ENCODE data around the gene AP1S3. TPM values are rescaled to one million over a fixed set of nuclear protein-coding genes. Genes with fewer than 3 reads are reported as not detected.

AP1S3 gene
- total RNA-seq, 1 experiment from 2014 or later = 43.9 TPM

DNA sequence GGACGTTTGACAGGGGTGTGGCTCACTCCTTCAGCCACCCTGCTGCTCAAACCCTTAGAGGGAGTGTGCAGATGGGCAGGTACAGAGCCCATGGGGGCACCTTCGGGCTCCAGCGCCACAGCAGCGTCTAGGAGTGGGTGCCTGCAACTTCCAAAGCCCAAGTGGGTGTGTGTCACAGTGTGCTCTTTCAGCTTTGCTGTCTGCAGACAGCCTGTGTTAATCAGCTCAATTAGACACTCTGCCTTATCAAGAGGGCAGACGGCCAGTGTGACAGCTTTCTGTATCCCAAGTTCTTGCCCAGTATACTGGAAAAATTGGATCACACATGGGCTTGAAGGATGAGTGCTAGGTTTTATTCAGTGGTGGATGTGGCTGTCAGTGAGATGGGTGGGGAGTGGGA is 96.7 kb downstream of the AP1S3 start:
- no peak for DNase-seq (ENCODE audit: low read depth)
- in situ Hi-C loops (cut with HindIII; ENCODE audit: low pct_unique_long_range_greater_than_20kb, low sequenced_read_pairs) = no loop called here

DNA sequence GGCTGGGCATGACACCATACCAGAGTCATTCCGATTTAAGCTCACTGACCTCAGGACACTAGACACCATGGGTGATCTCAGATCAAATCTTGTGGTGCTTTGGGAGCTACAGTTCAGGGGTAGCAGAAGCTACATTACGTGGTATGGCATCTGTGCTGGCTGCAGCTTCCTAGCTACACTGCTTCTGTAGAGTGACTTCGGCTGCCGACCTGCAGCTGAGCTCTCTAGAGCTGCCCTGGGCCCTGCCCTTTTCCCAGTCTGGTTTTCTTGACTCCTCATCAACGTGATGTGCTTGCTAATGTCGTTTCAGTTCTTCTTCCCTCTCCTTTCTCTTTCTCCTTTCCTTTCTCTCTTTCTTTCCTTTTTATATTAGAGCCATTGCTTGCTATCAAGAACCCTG is 100.2 kb downstream of the AP1S3 start:
- in situ Hi-C loops (cut with HindIII; ENCODE audit: low pct_unique_long_range_greater_than_20kb, low sequenced_read_pairs) = no loop called here
- DNase-seq (ENCODE audit: low read depth) = no peak

DNA sequence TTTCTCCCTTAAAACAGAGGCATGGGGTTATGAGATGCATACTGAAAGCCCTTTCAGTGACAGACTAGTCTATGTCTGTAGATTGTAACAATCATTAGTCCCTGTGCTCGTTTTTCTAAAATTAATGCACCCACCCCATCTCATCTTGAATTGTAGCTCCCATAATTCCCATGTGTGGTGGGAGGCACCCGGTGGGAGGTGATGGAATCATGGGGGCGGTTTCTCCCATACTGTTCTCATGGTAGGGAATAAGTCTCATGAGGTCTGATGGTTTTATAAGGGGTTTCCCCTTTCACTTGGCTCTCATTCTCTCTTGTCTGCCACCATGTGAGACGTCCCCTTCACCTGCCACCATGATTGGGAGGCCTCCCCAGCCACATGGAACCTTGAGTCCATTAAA is 100.9 kb downstream of the AP1S3 start:
- DNase-seq (ENCODE audit: low read depth) = no peak
- in situ Hi-C loops (cut with HindIII; ENCODE audit: low pct_unique_long_range_greater_than_20kb, low sequenced_read_pairs) = no loop called here

DNA sequence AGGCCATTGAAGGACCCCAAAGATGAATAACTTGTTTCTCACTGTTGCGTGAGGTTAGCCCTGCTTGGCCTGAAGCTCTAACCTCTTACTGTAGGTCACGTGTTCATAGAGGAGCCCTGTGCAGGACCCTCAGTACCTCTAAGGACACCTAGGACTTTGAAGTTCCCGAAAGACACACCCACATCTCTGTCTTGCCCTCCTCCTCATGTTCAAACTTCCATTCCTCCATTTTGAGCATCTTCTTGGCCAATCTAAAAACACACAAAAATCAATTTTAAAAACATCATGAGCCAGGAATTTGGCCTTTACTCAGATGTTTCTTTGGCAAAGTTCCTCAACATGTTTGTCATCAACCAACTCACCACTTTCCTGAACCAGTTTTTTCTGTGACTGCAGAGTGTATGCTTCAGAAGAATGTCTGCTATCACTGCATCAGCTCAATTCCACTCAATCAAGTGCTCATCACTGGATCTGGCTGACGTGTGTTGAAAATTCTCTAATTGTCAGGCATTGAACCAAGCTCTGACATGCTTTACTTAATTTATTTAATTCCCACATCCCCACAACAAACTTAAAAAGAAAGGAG is 101.6 kb downstream of the AP1S3 start:
- in situ Hi-C loops (cut with HindIII; ENCODE audit: low pct_unique_long_range_greater_than_20kb, low sequenced_read_pairs) = no loop called here
- no peak for DNase-seq (ENCODE audit: low read depth)

DNA sequence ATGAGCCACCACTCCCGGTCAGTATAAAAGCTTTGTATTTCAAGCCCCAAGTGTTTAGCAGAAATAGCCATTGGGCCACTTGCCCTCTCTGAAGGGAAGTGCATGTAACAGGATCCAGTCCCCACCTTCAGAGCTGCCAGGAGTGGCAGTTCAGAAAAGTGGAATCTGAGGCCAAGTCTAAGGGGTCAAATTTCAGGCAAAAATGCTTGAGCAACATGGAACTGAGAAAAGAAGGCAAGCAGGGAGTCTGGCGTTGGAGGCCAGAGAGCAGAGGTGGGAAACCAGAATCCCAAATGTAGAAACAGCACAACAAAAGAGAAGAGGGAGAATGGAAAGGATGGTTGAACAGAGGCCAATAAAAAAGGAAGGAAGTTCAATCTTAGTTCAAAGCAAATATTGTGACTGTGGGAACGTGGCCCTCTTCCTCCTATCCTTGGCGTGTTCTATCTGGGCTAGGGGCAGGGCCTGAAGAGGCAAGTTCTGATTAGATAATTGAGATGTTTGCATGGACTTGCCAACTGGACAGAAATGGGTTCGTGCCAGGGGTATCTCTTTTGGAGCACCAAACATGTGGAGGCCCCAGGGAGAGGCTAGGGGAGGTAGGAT is 102.2 kb downstream of the AP1S3 start:
- in situ Hi-C loops (cut with HindIII; ENCODE audit: low pct_unique_long_range_greater_than_20kb, low sequenced_read_pairs) = no loop called here
- DNase-seq (ENCODE audit: low read depth) = no peak

DNA sequence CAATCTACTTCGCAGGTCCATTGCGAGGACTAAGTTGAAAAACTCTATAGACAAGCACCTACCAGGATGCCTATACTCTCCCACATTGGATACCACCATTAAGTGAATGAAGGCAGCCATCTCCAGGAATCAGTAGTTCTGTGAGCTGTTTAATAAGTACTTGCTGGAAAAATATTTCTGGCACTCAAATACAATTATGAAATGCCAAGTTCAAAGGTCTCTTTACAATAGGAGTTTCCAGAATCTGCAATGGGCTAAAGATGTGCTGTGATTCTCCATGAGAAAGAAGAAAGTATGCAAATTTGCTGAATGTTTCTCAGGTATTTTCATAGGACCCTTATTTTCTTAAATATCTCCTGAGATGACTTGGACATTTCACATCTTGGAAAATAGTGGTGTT is 103.0 kb downstream of the AP1S3 start:
- in situ Hi-C loops (cut with HindIII; ENCODE audit: low pct_unique_long_range_greater_than_20kb, low sequenced_read_pairs) = no loop called here

DNA sequence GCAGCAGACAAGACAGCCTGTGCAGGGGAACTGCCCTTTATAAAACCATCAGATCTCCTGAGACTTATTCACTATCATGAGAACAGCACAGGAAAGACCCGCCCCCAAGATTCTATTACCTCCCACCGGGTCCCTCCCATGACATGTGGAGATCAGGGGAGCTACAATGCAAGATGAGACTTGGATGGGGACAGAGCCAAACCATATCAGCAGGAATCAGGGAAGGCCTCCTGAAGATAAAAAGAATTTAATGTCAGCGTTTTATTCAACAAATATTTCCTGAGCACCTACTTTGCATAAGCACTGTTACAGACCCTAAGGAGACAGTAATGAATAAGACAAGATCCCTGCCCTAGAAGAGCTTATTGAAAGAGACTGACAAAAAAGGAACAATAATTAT is 105.0 kb downstream of the AP1S3 start:
- no peak for DNase-seq (ENCODE audit: low read depth)
- in situ Hi-C loops (cut with HindIII; ENCODE audit: low pct_unique_long_range_greater_than_20kb, low sequenced_read_pairs) = no loop called here

More for the DNA sequence above, 103.0 kb downstream of the AP1S3 start:
- DNase-seq (ENCODE audit: low read depth) = no peak

DNA sequence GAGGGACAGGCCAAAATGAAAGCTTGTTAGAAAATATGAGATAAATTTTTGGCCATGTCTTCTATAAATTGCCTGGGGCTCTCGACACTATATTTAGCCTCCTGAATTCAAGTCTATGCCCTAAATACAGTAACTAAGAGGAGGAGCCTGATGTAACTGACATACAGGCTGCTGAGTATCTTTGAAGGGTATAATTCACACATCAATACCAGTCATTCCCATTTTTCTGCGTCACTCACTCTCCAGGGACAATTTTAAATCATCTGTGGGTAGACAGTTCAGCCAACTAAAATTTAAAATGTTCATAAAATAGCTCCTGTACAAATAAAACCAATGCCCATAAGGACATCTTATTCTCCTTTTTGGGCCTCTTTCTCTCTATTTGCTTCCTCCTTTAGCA is 105.9 kb downstream of the AP1S3 start:
- DNase-seq (ENCODE audit: low read depth) = no peak
- in situ Hi-C loops (cut with HindIII; ENCODE audit: low pct_unique_long_range_greater_than_20kb, low sequenced_read_pairs) = no loop called here

DNA sequence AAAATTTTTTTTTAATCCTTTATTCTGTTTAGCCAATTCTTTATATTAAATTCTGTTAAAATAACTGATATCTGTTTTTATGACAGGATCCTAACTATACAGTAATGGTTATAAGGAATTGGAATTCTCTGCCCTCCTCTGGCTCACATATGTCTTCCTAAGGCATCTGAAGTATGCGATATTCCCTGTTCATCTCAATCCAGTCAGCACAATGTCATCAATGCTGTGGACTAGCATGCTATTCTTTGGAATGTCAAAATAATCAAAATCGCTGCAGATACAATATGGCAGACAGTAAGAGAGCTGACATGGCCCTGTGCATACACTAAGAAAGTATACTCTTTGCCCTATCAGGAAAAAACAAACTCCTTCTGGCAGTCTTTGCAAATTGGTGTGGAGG is 107.6 kb downstream of the AP1S3 start:
- in situ Hi-C loops (cut with HindIII; ENCODE audit: low pct_unique_long_range_greater_than_20kb, low sequenced_read_pairs) = no loop called here
- no peak for DNase-seq (ENCODE audit: low read depth)

DNA sequence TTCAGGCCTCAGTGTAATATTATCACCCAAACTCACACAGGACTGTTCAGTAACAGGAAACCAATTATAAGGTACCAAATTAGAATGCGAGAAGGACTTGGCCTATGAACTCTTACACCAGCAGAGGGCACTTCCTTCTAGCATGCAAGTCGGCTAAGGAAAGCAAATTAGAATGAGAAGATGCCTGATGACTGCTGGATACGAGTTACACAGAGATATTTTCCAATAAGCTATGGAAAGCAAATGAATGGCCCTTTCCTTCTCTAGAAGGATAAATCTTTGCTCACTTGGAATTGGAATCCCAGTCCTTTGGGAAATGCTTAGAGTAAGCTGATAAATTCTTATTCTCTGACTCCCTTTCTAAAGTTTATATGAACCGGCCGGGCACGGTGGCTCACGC is 109.8 kb downstream of the AP1S3 start:
- in situ Hi-C loops (cut with HindIII; ENCODE audit: low pct_unique_long_range_greater_than_20kb, low sequenced_read_pairs) = no loop called here
- DNase-seq (ENCODE audit: low read depth) = peak; percentile 56

DNA sequence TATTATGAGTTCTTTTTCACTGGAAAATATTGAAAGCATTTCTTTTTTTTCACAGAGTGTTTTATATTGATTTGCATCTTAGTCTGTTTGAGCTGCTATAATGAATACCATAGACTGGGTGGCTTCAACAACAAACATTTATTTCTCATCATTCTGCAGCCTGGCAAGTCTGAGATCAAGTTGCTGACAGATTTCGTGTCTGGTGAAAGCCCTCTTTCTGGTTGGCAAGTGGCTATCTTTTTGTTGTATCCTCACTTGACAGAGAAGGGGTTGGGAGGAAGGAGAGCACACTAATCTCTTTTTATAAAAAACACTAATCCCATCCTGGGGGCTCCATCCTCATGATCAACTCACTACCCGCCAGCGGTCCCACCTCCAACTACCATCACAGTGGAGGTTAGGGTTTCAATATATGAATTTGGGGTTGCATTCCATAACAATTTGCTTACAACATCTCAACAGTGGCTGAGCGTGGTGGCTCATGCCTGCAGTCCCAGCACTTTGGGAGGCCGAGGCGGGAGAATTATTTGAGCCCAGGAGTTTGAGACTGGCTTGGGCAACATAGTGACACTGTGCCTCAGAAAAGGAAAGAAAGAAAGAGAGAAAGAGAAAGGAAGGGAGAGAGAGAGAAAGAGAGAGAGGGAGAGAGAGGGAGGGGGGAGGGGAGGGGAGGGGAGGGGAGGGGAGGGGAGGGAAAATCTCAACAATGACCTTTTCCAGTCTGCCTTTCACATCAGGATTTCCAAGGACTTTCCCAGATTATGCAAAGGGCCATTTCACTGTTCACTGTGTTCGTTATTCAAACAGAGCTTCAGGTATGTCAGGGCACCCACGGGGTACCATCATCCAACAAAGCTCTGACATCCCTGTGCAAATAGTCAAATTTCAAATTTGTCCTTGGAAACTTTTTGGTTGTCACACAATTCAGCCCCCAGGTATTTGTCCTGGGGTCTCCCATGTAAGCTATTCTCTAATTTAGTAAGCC is 111.1 kb downstream of the AP1S3 start:
- no peak for DNase-seq (ENCODE audit: low read depth)
- in situ Hi-C loops (cut with HindIII; ENCODE audit: low pct_unique_long_range_greater_than_20kb, low sequenced_read_pairs) = no loop called here

DNA sequence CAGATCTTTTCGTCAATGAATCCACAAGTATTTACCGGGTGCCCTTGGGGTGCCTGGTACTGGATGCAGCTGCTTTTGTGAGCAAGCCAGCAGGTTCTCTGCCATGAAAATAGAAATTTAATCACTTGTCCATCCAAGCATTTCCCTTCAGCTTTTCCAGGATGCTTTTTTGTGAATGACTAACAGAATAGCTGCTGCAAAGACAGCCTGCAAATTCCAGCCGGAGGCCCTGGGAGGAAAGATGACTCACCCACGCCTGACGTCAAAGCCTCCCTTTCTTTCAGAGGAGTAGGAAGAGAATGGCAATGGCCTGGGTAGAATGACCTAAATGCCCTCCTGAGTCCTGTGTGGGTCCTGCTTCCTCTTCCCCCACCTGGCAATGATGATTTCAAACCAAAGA is 111.9 kb downstream of the AP1S3 start:
- DNase-seq (ENCODE audit: low read depth) = peak; percentile 92
- in situ Hi-C loops (cut with HindIII; ENCODE audit: low pct_unique_long_range_greater_than_20kb, low sequenced_read_pairs) = no loop called here

DNA sequence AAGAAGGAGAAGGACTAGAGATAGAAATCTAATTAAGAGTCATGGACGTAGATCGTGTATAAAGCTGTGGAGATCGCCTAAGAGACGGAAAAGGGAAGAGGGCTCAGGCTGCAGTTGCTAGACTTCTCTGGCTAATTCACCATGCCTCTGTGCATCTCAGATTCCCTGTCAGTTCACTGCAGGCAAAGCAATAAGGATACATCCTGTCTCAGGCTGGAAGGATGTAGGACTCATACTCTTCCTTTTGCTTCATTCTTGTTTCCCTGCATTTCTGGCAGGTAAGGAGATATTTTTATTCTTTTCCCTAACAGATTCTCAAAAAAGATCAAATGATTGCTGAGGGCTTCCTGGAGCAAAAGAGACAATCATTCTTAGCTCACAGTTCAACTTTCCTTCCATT is 112.5 kb downstream of the AP1S3 start:
- in situ Hi-C loops (cut with HindIII; ENCODE audit: low pct_unique_long_range_greater_than_20kb, low sequenced_read_pairs) = no loop called here
- DNase-seq (ENCODE audit: low read depth) = no peak

DNA sequence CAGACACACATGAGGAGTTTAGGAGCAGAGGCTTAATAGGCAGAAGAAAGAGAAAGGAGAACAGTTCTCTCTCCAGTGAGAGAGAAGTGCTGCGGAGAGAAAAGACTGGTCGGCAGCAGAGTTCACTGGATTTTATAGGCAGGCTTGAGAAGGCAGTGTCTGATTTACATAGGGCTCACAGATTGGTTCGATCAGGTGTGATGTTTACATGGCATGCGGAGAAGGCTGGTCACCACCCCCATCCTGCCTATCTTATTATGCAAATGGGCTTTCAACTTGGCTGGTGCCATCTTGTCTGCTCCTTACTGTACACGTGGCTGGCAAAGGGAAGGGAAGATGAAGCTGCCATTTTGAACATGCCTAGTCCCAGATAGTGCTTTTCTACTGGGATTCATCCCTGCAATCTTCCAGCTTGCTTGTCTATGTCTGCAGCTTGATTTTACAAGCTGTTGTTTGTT is 113.4 kb downstream of the AP1S3 start:
- in situ Hi-C loops (cut with HindIII; ENCODE audit: low pct_unique_long_range_greater_than_20kb, low sequenced_read_pairs) = no loop called here
- peak; percentile 96 for DNase-seq (ENCODE audit: low read depth)

DNA sequence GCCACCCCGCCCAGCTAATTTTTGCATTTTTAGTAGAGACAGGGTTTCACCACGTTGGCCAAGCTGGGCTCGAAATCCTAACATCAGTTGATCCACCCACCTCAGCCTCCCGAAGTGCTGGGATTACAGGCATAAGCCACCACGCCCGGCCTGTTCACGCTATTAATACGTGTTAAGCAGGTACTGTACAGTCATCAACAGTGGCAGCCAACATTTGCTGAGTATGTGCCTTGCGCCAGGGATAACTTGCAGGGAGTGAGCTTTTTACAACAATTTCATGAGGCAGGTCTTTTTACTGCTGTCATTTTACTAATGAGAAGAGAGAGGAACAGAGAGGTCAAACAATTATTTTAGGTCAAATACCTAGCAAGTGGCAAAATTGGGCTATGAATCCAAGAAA is 115.2 kb downstream of the AP1S3 start:
- in situ Hi-C loops (cut with HindIII; ENCODE audit: low pct_unique_long_range_greater_than_20kb, low sequenced_read_pairs) = no loop called here
- DNase-seq (ENCODE audit: low read depth) = no peak

DNA sequence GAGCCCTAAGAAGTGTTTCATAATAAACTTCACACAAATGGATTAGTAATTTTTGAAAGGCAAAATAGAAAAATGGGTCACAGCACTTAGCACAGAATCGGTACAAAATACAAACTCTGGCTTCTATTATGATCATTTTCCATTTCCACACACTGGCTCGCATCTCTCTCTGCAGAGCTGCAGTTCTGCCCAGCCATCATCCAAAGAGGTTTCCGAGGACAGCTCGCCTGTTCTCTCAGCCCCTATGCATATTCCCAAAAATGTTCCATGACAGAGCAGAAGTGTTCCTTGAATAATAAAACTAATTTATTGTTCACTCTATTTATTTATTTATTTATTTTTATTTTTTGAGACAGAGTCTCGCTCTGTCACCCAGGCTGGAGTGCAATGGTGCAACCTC is 115.6 kb downstream of the AP1S3 start:
- in situ Hi-C loops (cut with HindIII; ENCODE audit: low pct_unique_long_range_greater_than_20kb, low sequenced_read_pairs) = no loop called here
- DNase-seq (ENCODE audit: low read depth) = no peak

DNA sequence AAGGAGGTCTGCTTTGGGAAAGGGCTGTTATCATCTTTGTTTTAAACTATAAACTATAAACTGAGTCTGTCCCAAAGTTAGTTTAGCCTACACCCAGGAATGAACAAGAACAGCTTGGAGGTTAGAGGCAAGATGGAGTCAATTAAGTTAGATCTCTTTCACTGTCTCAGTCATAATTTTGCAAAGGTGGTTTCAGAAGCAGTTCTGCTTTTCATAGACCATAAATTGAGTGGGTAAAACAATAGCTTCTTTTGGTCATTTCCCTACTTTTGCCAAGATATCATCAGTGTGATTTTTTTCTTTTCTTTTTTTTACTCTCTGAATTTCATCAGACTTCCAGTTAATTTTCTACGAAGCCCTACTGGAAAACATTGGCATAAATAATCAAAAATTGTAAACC is 117.0 kb downstream of the AP1S3 start:
- in situ Hi-C loops (cut with HindIII; ENCODE audit: low pct_unique_long_range_greater_than_20kb, low sequenced_read_pairs) = no loop called here

DNA sequence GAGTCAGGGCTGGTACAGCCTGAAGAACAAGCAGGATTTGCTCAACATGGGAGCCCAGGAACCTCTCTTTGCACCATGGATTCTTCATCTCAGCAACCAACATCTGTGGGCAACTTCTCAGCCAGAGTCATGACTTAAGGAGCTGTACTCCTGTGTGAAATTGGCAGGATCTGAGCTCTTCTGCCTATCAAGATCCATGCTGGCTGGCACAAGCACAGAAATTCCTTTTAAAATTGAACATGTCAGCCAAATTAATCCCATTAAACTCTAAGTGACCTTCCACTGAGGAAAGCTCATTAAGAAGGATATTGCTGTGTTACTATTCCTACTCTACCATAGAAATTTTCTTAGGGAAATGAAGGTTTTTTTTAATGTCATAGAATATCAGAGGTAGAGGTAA is 124.7 kb downstream of the AP1S3 start:
- in situ Hi-C loops (cut with HindIII; ENCODE audit: low pct_unique_long_range_greater_than_20kb, low sequenced_read_pairs) = no loop called here
- no peak for DNase-seq (ENCODE audit: low read depth)

More for the DNA sequence above, 117.0 kb downstream of the AP1S3 start:
- DNase-seq (ENCODE audit: low read depth) = no peak

DNA sequence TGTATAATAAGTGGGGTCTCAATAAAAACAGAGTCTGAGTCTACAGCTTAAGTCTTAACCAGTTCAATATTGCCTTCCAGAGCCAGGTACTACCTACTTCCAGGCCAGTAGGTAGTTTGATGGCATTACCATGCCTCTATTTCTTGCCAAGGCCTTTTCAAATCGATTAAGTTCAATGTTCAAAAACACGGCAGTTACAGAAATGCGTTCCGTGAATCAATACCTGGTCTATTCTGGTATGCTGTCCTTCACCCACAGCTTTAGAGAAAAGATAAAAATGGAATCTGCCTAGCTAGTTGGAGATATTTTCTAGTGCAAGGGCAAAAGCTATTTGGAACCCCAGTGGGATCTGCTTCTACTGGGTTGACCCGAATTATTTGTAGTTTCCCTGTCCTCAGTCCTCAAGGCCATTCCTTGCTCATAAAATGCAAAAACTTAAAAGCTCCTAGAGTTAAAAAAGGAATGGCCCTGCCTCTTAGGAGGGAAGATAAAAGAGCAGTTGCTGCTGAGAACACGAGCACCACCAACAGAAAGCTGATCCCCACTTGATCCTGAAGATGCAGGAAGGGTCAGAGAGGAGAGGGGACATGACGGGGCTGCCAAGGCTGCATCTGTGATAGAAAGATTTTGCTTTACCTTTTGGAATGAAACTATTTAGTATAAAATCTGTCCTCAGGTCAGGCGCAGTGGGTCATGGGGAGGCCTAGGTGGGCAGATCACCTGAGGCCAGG is 125.6 kb downstream of the AP1S3 start:
- DNase-seq (ENCODE audit: low read depth) = no peak
- in situ Hi-C loops (cut with HindIII; ENCODE audit: low pct_unique_long_range_greater_than_20kb, low sequenced_read_pairs) = no loop called here

All from Caki2 (cell line).